Right forelimb (tissue), 1 donor: ENCODE results near the gene TREML1.

Experiments used
- DNase-seq: peaks from one replicate; pipeline ENCODE4 v3.0.0-alpha.2; 2018

Gene TREML1

GRCh38 chr6:41177287-41177686 is 23.1 kb upstream of the TREML1 start:
- no peak for DNase-seq

- no peak for DNase-seq
Observed at GRCh38 chr6:41176189-41176588, 22.0 kb upstream of the TREML1 start.

GRCh38 chr6:41175084-41175483 is 20.9 kb upstream of the TREML1 start:
- no peak for DNase-seq

GRCh38 chr6:41174610-41175009 is 20.5 kb upstream of the TREML1 start:
- DNase-seq, result no peak

GRCh38 chr6:41171908-41172307 is 17.8 kb upstream of the TREML1 start:
- DNase-seq, result no peak

GRCh38 chr6:41170547-41171160 is 16.5 kb upstream of the TREML1 start:
- DNase-seq, result peak; percentile 23

GRCh38 chr6:41167173-41167963 is 13.2 kb upstream of the TREML1 start:
- DNase-seq, result peak; percentile 42

- no peak for DNase-seq
Observed at GRCh38 chr6:41164551-41165120, 10.5 kb upstream of the TREML1 start.

- no peak for DNase-seq
Observed at GRCh38 chr6:41163419-41163717, 9.2 kb upstream of the TREML1 start.

GRCh38 chr6:41162687-41163418 is 8.7 kb upstream of the TREML1 start, which contains the start of gene TREM2:
Gene TREM2 (minus strand): TSS chr6:41163116. CDS start chr6:41163082, 34 bp downstream.
- no peak for DNase-seq

GRCh38 chr6:41161851-41162552 is 7.9 kb upstream of the TREML1 start:
- no peak for DNase-seq

- DNase-seq, result no peak
Observed at GRCh38 chr6:41161380-41161779, 7.2 kb upstream of the TREML1 start.

GRCh38 chr6:41160933-41161332 is 6.8 kb upstream of the TREML1 start:
- DNase-seq, result no peak

GRCh38 chr6:41159415-41160082 is 5.4 kb upstream of the TREML1 start:
- no peak for DNase-seq

GRCh38 chr6:41157323-41157722 is 3.2 kb upstream of the TREML1 start:
- no peak for DNase-seq

GRCh38 chr6:41156771-41157170 is 2.6 kb upstream of the TREML1 start:
- no peak for DNase-seq

GRCh38 chr6:41156001-41156400 is 1.9 kb upstream of the TREML1 start:
- no peak for DNase-seq

GRCh38 chr6:41155132-41155805 is 1.1 kb upstream of the TREML1 start:
- no peak for DNase-seq

GRCh38 chr6:41153451-41153850 is 696 bp downstream of the TREML1 start:
- no peak for DNase-seq

GRCh38 chr6:41150671-41151070 is 3.5 kb downstream of the TREML1 start:
- DNase-seq, result no peak

GRCh38 chr6:41147917-41148316 is 6.2 kb downstream of the TREML1 start:
- DNase-seq, result no peak

- DNase-seq, result no peak
Observed at GRCh38 chr6:41136911-41137310, 17.2 kb downstream of the TREML1 start.
